ENCODE measurements around the gene ADPRH. TPM values are rescaled to one million over a fixed set of nuclear protein-coding genes. Genes with fewer than 3 reads are reported as not detected.
A peak's percentile ranks its signal among the peaks of the same experiment; 100 is the strongest.

The ADPRH gene
- total RNA-seq, 2 donors from 2014 or later, result 3.0 to 6.5 TPM

- intact Hi-C loops (cut with DNase I), result no loop called here
- no peaks in the 10 kb centered on the region for H3K36me3 ChIP-seq (replicated peaks in 1 of 2; ENCODE audit: insufficient read depth in 1 of 2, low read depth in 2 of 2)
- H3K27me3 ChIP-seq, result no peaks in the 10 kb centered on the region
- no peak for TF ChIP-seq POLR2A (IDR thresholded peaks at IDR 0.05)
- TF ChIP-seq CTCF (IDR thresholded peaks at IDR 0.05), result no peak
- H3K27ac ChIP-seq, result no peak overlapping the region
- 91 to 94% methylated on average over 4 of the region's 4 CpGs for WGBS, 2 donors
- H3K4me3 ChIP-seq, result no peak overlapping the region
- H3K9me3 ChIP-seq, result no peaks in the 10 kb centered on the region
- DNase-seq (no peak), ATAC-seq (no peak)
- peaks cover 6% of the 10 kb centered on the region for H3K4me1 ChIP-seq
Measured at GRCh38 chr3:119536757-119537156, 42.5 kb upstream of the ADPRH start.

GRCh38 chr3:119538772-119539171, 40.5 kb upstream of the ADPRH start:
- WGBS, 2 donors, result 88 to 92% methylated on average over 1 of the region's 1 CpG
- Histone ChIP-seq H3K27me3 (no peaks in the 10 kb centered on the region), H3K4me3 (no peak overlapping the region), H3K4me1 (peaks cover 8% of the 10 kb centered on the region), H3K27ac (no peak overlapping the region), H3K36me3 (replicated peaks in 1 of 2; ENCODE audit: insufficient read depth in 1 of 2, low read depth in 2 of 2) (no peaks in the 10 kb centered on the region), H3K9me3 (no peaks in the 10 kb centered on the region)
- intact Hi-C loops (cut with DNase I), result no loop called here
- ATAC-seq, result no peak
- no peak for DNase-seq
- no peak for TF ChIP-seq POLR2A (IDR thresholded peaks at IDR 0.05)
- no peak for TF ChIP-seq CTCF (IDR thresholded peaks at IDR 0.05)

GRCh38 chr3:119541547-119541946, 37.7 kb upstream of the ADPRH start:
- DNase-seq, result no peak
- TF ChIP-seq POLR2A (IDR thresholded peaks at IDR 0.05) (no peak), CTCF (IDR thresholded peaks at IDR 0.05) (no peak)
- Histone ChIP-seq H3K36me3 (replicated peaks in 1 of 2; ENCODE audit: insufficient read depth in 1 of 2, low read depth in 2 of 2) (no peaks in the 10 kb centered on the region), H3K4me3 (no peak overlapping the region), H3K27ac (peak overlapping the region in 2 of 4 donors; percentile 31 to 65), H3K4me1 (peaks cover 8% of the 10 kb centered on the region), H3K27me3 (no peaks in the 10 kb centered on the region), H3K9me3 (no peaks in the 10 kb centered on the region)
- 63 to 65% methylated on average over 3 of the region's 3 CpGs for WGBS, 2 donors
- ATAC-seq, result no peak
- intact Hi-C loops (cut with DNase I), result no loop called here

- peak overlapping the region in 2 of 4 donors; percentile 31 to 65 for H3K27ac ChIP-seq
- H3K9me3 ChIP-seq, result no peaks in the 10 kb centered on the region
- H3K27me3 ChIP-seq, result no peaks in the 10 kb centered on the region
- ATAC-seq, result peak; percentile 70
- DNase-seq, result no peak
- H3K4me3 ChIP-seq, result no peak overlapping the region
- 32 to 37% methylated on average over 2 of the region's 2 CpGs for WGBS, 2 donors
- intact Hi-C loops (cut with DNase I), result no loop called here
- TF ChIP-seq CTCF (IDR thresholded peaks at IDR 0.05) (no peak), POLR2A (IDR thresholded peaks at IDR 0.05) (no peak)
- peaks cover 8% of the 10 kb centered on the region for H3K4me1 ChIP-seq
- no peaks in the 10 kb centered on the region for H3K36me3 ChIP-seq (replicated peaks in 1 of 2; ENCODE audit: insufficient read depth in 1 of 2, low read depth in 2 of 2)
Measured at GRCh38 chr3:119542168-119542767, 37.0 kb upstream of the ADPRH start.

GRCh38 chr3:119543147-119543546, 36.1 kb upstream of the ADPRH start:
- TF ChIP-seq CTCF (IDR thresholded peaks at IDR 0.05), result peak in 1 of 7 experiments; percentile 6
- TF ChIP-seq POLR2A (IDR thresholded peaks at IDR 0.05), result no peak
- ATAC-seq (no peak), DNase-seq (no peak)
- intact Hi-C loops (cut with DNase I), result no loop called here
- 92 to 96% methylated on average over 7 of the region's 7 CpGs for WGBS, 2 donors
- no peaks in the 10 kb centered on the region for H3K27me3 ChIP-seq
- peaks cover 8% of the 10 kb centered on the region for H3K4me1 ChIP-seq
- H3K9me3 ChIP-seq, result no peaks in the 10 kb centered on the region
- H3K36me3 ChIP-seq (replicated peaks in 1 of 2; ENCODE audit: insufficient read depth in 1 of 2, low read depth in 2 of 2), result no peaks in the 10 kb centered on the region
- no peak overlapping the region for H3K4me3 ChIP-seq
- H3K27ac ChIP-seq, result peak overlapping the region in 1 of 4 donors; percentile 65

Measured in body of pancreas (tissue), 4 donors.